HG03064 (cell line): Measurements from ENCODE around the gene BPIFB1.

Source experiments
- ATAC-seq: cut with Tn5 transposase; IDR thresholded peaks from one replicate; pipeline ENCODE4 v1.9.1; 2021; ENCODE audit warnings: low read depth; ENCODE audit not compliant: unreplicated experiment

The BPIFB1 gene

GRCh38 chr20:33291830-33292355, 8.9 kb downstream of the BPIFB1 start:
- ATAC-seq: no peak

GRCh38 chr20:33296206-33296605, 13.2 kb downstream of the BPIFB1 start:
- no peak for ATAC-seq

DNA sequence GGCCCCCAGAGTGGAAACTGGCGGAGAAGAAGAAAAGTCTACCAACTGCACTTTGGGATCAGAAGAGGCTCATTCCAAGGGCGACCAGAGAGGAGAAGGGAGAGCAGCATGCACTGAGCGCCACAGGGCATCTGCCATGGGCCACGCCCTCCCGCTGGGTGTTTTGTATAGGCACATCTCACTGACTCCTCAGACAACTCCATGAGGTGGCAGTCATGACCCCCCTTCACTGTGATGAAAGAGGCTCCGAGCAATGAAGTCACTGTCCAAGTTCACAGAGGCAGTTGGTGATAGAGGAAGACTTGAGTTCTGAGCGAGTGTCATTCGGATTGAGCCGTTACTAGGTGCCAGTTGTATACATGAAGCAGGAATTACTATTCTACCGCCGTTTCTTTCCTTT, 15.4 kb downstream of the BPIFB1 start:
- no peak for ATAC-seq

- no peak for ATAC-seq
Measured at GRCh38 chr20:33299111-33299603, 16.1 kb downstream of the BPIFB1 start.

DNA sequence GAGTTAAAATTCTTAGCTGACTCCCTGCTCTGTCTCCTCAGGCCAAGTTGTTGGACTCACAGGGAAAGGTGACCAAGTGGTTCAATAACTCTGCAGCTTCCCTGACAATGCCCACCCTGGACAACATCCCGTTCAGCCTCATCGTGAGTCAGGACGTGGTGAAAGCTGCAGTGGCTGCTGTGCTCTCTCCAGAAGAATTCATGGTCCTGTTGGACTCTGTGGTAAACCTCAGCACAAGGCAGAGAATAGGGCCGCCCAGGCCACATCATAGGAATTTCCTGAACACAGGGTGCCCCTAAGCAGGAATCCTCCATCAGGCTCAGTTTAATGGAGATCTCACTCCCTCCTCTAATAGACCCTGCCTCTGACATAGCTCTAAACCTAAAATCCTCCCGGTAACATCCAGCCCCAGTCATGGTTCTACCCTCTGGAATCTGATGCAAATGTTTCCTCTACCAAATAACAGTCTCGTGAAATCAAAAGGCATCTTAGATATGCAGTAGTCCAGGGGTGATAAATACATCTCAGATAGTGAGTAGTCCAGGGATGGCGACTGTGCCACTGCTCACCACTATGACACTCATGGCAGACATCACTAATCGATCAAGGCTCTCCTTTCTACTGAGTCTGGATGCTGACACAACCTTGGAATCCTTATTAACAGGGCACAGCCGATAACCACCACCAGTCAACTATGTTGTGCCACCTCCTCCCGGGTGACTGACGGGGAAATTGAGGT, 18.3 kb downstream of the BPIFB1 start:
- ATAC-seq: no peak

DNA sequence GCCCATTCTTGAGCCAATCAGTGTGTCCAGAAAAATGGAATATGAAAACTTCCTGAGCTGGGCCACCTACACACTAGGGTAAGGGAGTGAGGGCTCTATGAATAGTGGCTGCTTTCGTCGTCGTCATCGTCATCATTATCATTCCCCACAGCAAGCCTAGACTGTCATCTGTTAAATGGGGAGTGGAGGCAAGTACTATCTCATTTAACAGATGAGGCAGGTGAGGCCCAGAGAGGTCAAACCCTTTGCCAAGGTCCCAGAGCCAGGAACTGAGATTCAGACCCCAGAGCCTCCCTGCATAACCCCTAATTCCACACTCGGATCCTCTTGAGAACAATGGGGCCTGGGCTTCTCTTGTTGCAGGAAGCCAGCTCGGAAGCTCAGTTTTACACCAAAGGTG, 20.6 kb downstream of the BPIFB1 start:
- no peak for ATAC-seq

DNA sequence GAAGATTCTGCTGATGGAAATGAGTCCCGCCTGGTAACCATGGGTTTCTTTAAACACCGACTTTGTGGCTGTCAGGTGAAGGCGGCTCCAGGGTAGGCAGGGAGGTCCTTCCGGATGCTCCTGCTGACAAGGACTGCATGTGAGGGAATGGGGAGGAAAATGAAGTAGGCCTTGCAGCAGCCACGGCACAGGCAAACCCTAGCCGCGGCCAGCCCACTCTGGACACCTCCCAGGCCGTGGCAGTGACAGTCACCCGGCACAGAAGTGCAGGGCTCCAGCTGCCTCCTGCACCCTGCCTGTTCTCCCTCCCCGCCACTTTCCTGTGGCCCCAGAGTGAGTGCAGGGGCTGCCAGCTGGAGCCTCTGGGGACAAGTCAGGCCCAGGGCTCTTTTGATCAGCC, 21.0 kb downstream of the BPIFB1 start:
- no peak for ATAC-seq

GRCh38 chr20:33305589-33306057, 22.6 kb downstream of the BPIFB1 start:
- ATAC-seq: no peak

GRCh38 chr20:33306228-33306627, 23.2 kb downstream of the BPIFB1 start:
- ATAC-seq: no peak

DNA sequence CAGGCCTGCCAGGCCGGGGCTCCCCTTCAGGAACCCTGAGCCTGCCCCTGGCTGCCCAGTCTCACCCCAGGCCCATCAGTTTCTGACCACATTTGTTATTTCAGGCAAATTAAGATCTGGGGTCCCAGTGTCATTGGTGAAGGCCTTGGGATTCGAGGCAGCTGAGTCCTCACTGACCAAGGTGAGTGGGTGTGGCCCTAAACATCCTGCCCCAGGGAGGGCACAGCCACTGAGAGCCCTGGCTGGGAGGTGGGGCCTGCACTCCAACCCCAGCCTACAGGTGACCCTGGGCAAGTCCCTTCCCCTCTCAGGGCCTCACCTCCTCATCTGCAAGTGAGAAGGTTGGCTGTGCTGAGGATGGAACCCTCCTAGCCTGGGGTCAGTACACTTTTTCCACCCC, 23.8 kb downstream of the BPIFB1 start:
- no peak for ATAC-seq

DNA sequence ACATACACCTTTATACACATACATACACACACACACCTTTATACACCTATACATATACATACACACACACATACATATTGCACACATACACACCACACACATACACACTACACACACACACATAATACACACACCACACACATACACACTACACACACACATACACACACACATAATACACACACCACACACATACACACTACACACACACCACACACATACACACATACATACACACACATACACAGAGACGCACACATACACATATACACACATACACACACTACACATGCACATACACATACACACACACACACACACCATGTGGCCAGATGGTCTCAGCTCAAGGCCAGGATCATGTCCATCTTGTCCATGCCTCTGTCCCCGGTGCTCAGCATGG, 25.7 kb downstream of the BPIFB1 start:
- no peak for ATAC-seq

DNA sequence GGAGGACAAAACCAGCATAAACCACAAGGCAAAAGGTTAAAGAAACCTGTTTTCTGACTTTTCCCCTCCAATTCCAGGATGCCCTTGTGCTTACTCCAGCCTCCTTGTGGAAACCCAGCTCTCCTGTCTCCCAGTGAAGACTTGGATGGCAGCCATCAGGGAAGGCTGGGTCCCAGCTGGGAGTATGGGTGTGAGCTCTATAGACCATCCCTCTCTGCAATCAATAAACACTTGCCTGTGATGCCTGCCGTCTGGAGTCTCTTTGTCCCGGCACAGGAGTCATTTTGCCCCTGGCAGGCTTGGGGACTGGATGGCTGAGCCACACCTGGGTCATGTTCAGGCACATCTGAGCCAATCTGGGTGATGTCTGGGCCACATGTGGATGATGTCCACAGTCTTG, 26.6 kb downstream of the BPIFB1 start:
- ATAC-seq: no peak

DNA sequence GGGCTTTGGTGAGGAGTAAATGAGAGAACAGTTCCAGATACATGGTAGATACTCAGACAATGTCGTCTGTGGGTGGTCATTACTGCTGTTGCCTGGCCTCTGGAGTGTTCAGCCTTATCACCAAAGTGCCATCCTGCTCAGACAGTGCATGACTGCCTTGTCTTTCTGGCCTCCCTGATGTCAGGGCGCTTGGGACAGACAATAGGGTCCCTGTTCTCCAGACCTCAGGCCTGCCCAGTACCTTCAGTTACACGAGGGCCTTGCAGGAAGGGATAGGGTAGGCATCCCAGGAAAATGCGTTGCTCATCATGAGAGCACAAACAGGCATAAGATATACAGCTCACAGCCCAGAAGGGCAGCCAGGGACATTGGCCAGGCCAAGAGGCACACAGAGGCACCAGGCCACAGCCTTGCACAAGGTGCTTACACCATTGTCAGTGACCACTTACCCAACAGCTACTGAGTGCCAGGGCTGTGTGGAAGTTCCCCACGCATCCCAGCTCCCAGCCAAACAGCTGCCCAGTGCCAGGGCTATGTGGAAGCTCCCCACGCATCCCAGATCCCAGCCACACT, 27.4 kb downstream of the BPIFB1 start:
- ATAC-seq: no peak

- ATAC-seq: no peak
Measured at GRCh38 chr20:33311011-33311410, 28.0 kb downstream of the BPIFB1 start.

DNA sequence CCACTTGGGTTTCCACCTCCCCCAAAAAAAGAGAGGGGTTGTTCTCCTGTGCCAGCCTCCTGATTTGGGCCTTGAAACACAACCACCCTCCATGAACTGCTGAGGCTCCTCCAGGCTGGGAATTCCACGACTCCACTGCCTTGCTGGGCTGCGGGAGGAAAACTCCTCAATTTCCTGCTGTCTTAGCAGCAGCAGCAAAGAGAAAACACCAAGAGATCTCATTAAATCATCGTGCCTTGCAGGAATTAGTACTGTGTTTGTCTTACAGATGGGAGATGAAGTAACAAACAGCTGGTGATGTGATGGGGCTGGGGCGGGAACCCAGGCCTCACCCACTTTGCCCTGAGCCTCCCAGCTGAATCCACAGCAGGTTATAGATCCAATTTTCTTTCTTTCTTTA, 29.0 kb downstream of the BPIFB1 start:
- no peak for ATAC-seq

DNA sequence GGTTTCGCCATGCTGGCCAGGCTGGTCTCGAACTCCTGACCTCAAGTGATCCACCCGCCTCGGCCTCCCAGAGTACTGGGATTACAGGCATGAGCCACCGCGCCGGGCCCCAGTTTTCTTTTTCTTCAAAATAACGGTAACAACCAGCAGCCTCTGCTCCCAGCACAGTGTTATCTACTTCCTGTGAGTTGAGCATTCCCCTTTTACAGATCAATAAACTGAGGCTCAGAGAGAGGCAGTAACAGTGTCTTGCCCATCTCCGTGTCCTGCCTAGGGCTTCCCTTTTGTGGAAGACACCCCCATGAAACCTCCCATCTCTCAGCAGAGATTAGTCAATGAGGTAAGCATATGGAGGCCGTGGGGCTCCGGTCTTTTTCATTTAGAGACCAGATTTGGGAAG, 29.6 kb downstream of the BPIFB1 start:
- ATAC-seq: no peak

DNA sequence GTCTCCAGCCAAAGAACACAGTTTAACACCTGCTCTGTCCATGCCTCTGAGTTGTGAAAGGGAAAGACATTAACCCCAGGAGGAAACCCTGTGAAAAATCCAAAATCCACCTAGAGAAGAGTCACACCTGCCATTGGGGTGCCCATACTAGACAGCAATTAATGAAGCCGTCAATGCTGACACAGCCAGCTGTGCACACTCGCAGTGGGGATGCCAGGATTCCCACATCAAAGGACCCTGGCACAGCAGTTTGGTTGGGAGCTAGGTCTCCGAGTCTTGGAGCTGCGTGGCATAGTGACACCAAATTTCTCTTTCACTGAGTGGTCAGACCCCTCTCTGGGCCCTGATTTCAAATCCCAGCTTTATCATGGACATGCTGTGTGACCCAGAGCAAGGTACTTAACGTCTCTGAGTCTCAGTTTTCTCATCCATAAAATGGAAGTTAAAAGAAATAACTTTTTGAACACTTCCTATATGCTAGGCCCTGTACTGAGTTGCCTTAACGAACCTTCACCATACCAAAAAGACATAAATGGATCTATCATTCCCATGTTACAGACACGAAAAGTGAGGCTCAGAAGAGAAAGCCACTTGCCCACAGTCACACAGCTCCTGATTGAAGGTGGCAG, 30.8 kb downstream of the BPIFB1 start:
- ATAC-seq: no peak

DNA sequence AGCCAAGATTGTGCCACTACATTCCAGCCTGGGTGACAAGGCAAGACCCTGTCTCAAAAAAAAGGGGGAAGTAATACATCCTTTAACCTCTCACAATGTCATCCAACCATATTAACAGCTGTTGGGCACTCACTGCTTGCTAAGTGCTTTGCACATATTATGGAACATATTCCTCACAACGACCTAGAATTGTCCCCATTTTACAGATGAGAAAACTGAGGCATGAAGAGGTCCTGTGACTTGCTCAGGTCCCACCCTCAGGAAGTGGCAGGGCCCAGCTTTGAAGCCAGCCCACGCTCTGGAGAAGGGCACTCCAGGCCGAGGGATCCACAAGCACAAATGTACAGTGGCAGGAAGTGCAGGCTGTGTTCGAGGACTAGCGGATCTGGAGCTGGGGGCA, 33.3 kb downstream of the BPIFB1 start:
- no peak for ATAC-seq

GRCh38 chr20:33316958-33317357, 33.9 kb downstream of the BPIFB1 start:
- ATAC-seq: no peak

- no peak for ATAC-seq
Measured at GRCh38 chr20:33317424-33318095, 34.5 kb downstream of the BPIFB1 start.

GRCh38 chr20:33318096-33318429, 35.0 kb downstream of the BPIFB1 start:
- no peak for ATAC-seq
